COLO829 (cell line): ENCODE measurements around the gene AMMECR1L.
"Not testable (repeated sequence)": the region's sequence is repeated elsewhere in the genome, so short reads cannot be mapped to it uniquely, and the experiment has no call there.

Experiments used
- DNase-seq: peaks from one replicate; pipeline ENCODE4 v3.0.0; 2012; ENCODE audit warnings: low spot score

AMMECR1L gene

GRCh38 chr2:127841466-127842178, 44.1 kb downstream of the AMMECR1L start:
- DNase-seq: no peak

GRCh38 chr2:127840893-127841292, 44.9 kb downstream of the AMMECR1L start:
- DNase-seq: no peak

GRCh38 chr2:127834951-127835350, 50.8 kb downstream of the AMMECR1L start:
- no peak for DNase-seq

DNA sequence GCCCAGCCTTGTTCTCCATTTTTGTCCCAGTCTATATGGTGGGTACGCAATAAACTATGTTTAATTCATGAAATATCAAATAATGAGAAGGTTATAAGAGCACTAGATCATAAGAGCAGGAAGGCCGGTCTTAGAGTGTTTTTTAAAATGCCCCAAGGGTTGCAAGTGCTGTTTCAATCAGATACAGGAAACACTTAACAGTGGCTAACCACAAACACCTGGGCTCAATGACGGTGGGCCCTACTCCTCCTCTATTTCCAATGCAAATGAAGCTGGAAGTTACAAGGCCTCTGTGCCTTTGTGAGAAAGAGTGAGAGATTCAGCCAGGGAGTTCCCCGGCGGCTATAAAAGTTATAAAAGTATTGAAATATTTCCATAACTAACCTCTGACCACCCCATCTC, 55.9 kb downstream of the AMMECR1L start:
- DNase-seq: no peak

- not testable (repeated sequence) for DNase-seq
These were observed 59.0 kb downstream of the AMMECR1L start for GRCh38 chr2:127826708-127827107.

GRCh38 chr2:127826047-127826446, 59.7 kb downstream of the AMMECR1L start:
- no peak for DNase-seq

GRCh38 chr2:127820080-127820668, 65.6 kb downstream of the AMMECR1L start:
- DNase-seq: no peak

- no peak for DNase-seq
These were observed 66.8 kb downstream of the AMMECR1L start for GRCh38 chr2:127818794-127819425.

- DNase-seq: no peak
These were observed 67.5 kb downstream of the AMMECR1L start for GRCh38 chr2:127818241-127818640.

GRCh38 chr2:127814677-127815076, 71.1 kb downstream of the AMMECR1L start:
- no peak for DNase-seq

GRCh38 chr2:127812441-127812840, 73.3 kb downstream of the AMMECR1L start:
- not testable (repeated sequence) for DNase-seq
